PC-3 (cell line): ENCODE data around the gene TEX264. TPM values are rescaled to one million over a fixed set of nuclear protein-coding genes. Genes with fewer than 3 reads are reported as not detected.

ENCODE experiments used
- ATAC-seq: fragments of 200-7000 bp; cut with Tn5 transposase; 2 replicates; pipeline ENCODE4 v1.9.1; 2020; ENCODE audit warnings: mild to moderate bottlenecking, moderate library complexity
- BruUV-seq: library from RNA; stranded (reverse); fragments of 400-500 nt; replicated peaks from 2 replicates; lab custom pipeline; 2021; lab: Mats Ljungman, UMichigan
- CTCF ChIA-PET: fragments of 300-600 bp; sonication (Branson Sonifier 250); formaldehyde crosslinking; loops from one replicate; lab custom pipeline; 2022; ENCODE audit warnings: antibody characterized with exemption; lab: Charles Lee
- POLR2A ChIA-PET: fragments of 300-600 bp; sonication (Branson Sonifier 250); formaldehyde crosslinking; loops from one replicate; lab custom pipeline; 2022; ENCODE audit warnings: antibody characterized with exemption; ENCODE audit not compliant: unreplicated experiment; lab: Charles Lee
- DNase-seq: peaks from one replicate; pipeline ENCODE4 v3.0.0-alpha.2; 2015
- H2AFZ ChIP-seq: fragments of 300-600 bp; sonication (generic); 2 replicates; pipeline ENCODE4 v1.6.0; 2016; ENCODE audit warnings: antibody characterized with exemption, low read length
- H3F3A ChIP-seq: fragments of 300-600 bp; sonication (generic); one replicate; pipeline ENCODE4 v1.6.0; 2017; ENCODE audit warnings: antibody characterized with exemption, low read length, control low read depth, mild to moderate bottlenecking; ENCODE audit not compliant: unreplicated experiment
- H3K27ac ChIP-seq: fragments of 300-600 bp; sonication (generic); 2 replicates; pipeline ENCODE4 v1.5.1; 2016; ENCODE audit warnings: mild to moderate bottlenecking, low read length
- H3K27me3 ChIP-seq: fragments of 300-600 bp; sonication (generic); 2 replicates; pipeline ENCODE4 v1.6.1; 2016; ENCODE audit warnings: low read length, mixed read lengths
- H3K36me3 ChIP-seq: fragments of 300-600 bp; sonication (generic); 2 replicates; pipeline ENCODE4 v1.6.1; 2016; ENCODE audit warnings: low read depth, mixed run types, low read length, mixed read lengths
- H3K4me1 ChIP-seq: fragments of 300-600 bp; sonication (generic); 2 replicates; pipeline ENCODE4 v1.5.1; 2016; ENCODE audit warnings: low read length; ENCODE audit not compliant: insufficient read depth
- H3K4me2 ChIP-seq: fragments of 300-600 bp; sonication (generic); 2 replicates; pipeline ENCODE4 v1.6.0; 2016; ENCODE audit warnings: low read length
- H3K4me3 ChIP-seq: fragments of 300-600 bp; sonication (generic); 2 replicates; pipeline ENCODE4 v1.5.1; 2016; ENCODE audit warnings: mild to moderate bottlenecking, low read length, mixed read lengths
- H3K79me2 ChIP-seq: fragments of 300-600 bp; sonication (generic); 2 replicates; pipeline ENCODE4 v1.6.1; 2017; ENCODE audit warnings: low read length, mixed read lengths
- H3K9ac ChIP-seq: fragments of 300-600 bp; sonication (generic); 2 replicates; pipeline ENCODE4 v1.6.0; 2016; ENCODE audit warnings: mild to moderate bottlenecking, low read length
- H3K9me2 ChIP-seq: fragments of 300-600 bp; sonication (generic); replicated peaks from 2 replicates; pipeline ENCODE4 v1.6.1; 2016; ENCODE audit warnings: mixed run types, low read length, mixed read lengths
- H3K9me3 ChIP-seq: fragments of 300-600 bp; sonication (generic); 2 replicates; pipeline ENCODE4 v1.6.1; 2016; ENCODE audit warnings: low read length, mixed read lengths
- H4K20me1 ChIP-seq: fragments of 300-600 bp; sonication (generic); 2 replicates; pipeline ENCODE4 v1.6.1; 2016; ENCODE audit warnings: low read length, mixed read lengths
- EZH2 ChIP-seq: fragments of 300-600 bp; sonication (generic); IDR thresholded peaks from one replicate; pipeline ENCODE4 v1.6.1; 2017; ENCODE audit warnings: antibody characterized with exemption, mild to moderate bottlenecking, low read length; ENCODE audit not compliant: unreplicated experiment
- EZH2phosphoT487 ChIP-seq: fragments of 300-600 bp; sonication (generic); IDR thresholded peaks from 2 replicates; pipeline ENCODE4 v1.6.1; 2018; ENCODE audit warnings: mild to moderate bottlenecking, antibody characterized with exemption, low read length, borderline replicate concordance
- intact Hi-C: fragments of 100-400 bp; cut with micrococcal nuclease; formaldehyde crosslinking; loops from 2 replicates; pipeline ENCODE4 v1.9.0; 2023
- total RNA-seq: library from RNA; depleted of rRNA; stranded (reverse); fragments of >200 nt; gene quantifications from 2 replicates; pipeline ENCODE4 v1.2.3, GENCODE V29; 2014
- TF ChIP-seq, protein P1 (sequence below): fragments of 300-600 bp; sonication (generic); conservative IDR thresholded peaks from 2 replicates; pipeline ENCODE4 v1.5.1; 2017; ENCODE audit warnings: antibody characterized with exemption, low read depth, mild to moderate bottlenecking, low read length

TEX264 gene
- total RNA-seq, 1 experiment from 2014 or later: 85.5 TPM

DNA sequence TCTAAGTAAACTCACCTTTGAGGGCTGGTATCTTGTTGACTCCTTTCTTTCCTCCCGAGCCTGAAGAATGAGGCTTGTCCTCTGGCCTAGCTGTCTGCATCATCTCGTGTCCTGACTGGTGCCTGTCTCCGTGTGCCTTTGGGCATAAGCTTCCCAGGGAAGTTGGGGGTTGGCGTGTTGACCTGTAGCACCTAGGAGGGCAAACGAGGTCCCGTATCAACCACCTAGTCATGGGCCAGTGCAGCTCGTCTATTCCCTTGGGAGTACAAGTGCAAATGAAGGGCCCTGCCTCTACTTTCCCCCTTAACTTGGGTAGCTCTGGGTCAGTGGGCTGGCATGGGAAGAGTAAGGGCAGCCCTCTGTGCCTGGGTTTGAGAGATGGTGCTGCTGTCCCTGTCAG is 8.7 kb downstream of the TEX264 start:
- H4K20me1 ChIP-seq: 0 out of 2 replicates have a peak, but pooled peaks cover 2% of the 10 kb centered on the region
- intact Hi-C loops: loop anchor here (10.0 kb wide), 1 partner anchor 295 kb away; the partner anchor contains the start of gene MANF
- peaks cover 11% of the 10 kb centered on the region; the same call in 1 of the 2 replicates for H3K79me2 ChIP-seq
- TF ChIP-seq EZH2phosphoT487: no peak
- TF ChIP-seq, protein P1, sequence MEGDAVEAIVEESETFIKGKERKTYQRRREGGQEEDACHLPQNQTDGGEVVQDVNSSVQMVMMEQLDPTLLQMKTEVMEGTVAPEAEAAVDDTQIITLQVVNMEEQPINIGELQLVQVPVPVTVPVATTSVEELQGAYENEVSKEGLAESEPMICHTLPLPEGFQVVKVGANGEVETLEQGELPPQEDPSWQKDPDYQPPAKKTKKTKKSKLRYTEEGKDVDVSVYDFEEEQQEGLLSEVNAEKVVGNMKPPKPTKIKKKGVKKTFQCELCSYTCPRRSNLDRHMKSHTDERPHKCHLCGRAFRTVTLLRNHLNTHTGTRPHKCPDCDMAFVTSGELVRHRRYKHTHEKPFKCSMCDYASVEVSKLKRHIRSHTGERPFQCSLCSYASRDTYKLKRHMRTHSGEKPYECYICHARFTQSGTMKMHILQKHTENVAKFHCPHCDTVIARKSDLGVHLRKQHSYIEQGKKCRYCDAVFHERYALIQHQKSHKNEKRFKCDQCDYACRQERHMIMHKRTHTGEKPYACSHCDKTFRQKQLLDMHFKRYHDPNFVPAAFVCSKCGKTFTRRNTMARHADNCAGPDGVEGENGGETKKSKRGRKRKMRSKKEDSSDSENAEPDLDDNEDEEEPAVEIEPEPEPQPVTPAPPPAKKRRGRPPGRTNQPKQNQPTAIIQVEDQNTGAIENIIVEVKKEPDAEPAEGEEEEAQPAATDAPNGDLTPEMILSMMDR: no peak
- no peak for TF ChIP-seq EZH2
- CTCF ChIA-PET: no interaction called here
- no peak overlapping the region for H3K4me2 ChIP-seq
- H2AFZ ChIP-seq: no peak overlapping the region
- no peaks in the 10 kb centered on the region for H3K27me3 ChIP-seq
- H3K9ac ChIP-seq: no peak overlapping the region
- POLR2A ChIA-PET: no interaction called here
- no peaks in the 10 kb centered on the region for H3F3A ChIP-seq
- H3K4me1 ChIP-seq: peaks cover 23% of the 10 kb centered on the region
- H3K36me3 ChIP-seq: peaks cover 8% of the 10 kb centered on the region; the same call in 1 of the 2 replicates
- H3K9me3 ChIP-seq: no peaks in the 10 kb centered on the region
- no peak overlapping the region for H3K4me3 ChIP-seq
- DNase-seq (no peak), ATAC-seq (no peak)
- H3K27ac ChIP-seq: no peak overlapping the region
- no peaks in the 10 kb centered on the region for H3K9me2 ChIP-seq
- no TSS peak for BruUV-seq

GRCh38 chr3:51680196-51680595 is 9.1 kb downstream of the TEX264 start:
- H3K36me3 ChIP-seq: peaks cover 12% of the 10 kb centered on the region; the same call in 1 of the 2 replicates

More at GRCh38 chr3:51680196-51680595, 9.1 kb downstream of the TEX264 start:
- no peak for DNase-seq
- intact Hi-C loops: no loop called here
- no peaks in the 10 kb centered on the region for H3F3A ChIP-seq
- H4K20me1 ChIP-seq: no peaks in the 10 kb centered on the region
- BruUV-seq: no TSS peak
- peaks cover 11% of the 10 kb centered on the region; the same call in 1 of the 2 replicates for H3K79me2 ChIP-seq
- no peaks in the 10 kb centered on the region for H3K9me2 ChIP-seq
- H3K4me2 ChIP-seq: no peak overlapping the region
- no peaks in the 10 kb centered on the region for H3K9me3 ChIP-seq
- no peak overlapping the region for H3K9ac ChIP-seq
- no peak for TF ChIP-seq EZH2phosphoT487
- TF ChIP-seq, protein P1: no peak
- TF ChIP-seq EZH2: no peak
- H3K4me1 ChIP-seq: peaks cover 18% of the 10 kb centered on the region
- H3K4me3 ChIP-seq: no peak overlapping the region
- ChIA-PET CTCF (interaction anchor here (2.3 to 2.6 kb wide), 2 partner anchors 11 to 179 kb away, joined by 29 to 73 read pairs; partner anchors contain the start of gene DCAF1), POLR2A (no interaction called here)
- H3K27me3 ChIP-seq: no peaks in the 10 kb centered on the region
- H3K27ac ChIP-seq: no peak overlapping the region
- ATAC-seq: no peak
- no peak overlapping the region for H2AFZ ChIP-seq
